ENCODE measurements around the gene DCLK2.

DCLK2 gene

DNA sequence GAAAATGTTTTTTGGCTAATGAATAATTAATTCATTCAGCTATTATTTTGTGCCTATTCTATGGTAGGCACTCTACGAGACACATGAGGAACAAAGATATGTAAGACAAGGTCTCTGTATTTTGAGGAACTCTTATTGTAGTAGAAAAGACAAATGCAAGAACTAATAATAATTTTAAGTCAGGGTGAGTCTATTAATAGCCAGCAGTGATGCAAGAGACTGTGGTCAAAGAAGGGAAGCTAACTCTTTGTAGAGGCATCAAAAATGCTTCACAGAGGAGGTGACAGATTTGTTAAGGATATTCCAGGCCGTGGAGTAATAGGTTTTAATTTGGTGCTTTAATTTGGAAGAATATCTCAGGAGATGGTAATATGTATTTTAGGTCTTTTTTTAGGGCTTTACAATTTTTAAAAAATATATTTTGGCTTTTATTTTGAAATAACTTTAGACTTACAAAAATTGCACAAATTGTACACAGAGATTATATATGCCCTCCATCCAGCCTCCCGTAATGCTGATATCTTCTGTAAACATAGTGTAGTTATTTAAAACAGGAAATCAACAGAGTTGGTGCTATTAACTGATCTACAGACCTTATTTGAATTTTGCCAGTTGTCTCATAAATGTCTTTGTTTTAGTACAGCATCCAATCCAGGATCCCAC is 48.1 kb downstream of the DCLK2 start:
- H3K4me1 ChIP-seq (ENCODE audit: control insufficient read depth in 5 of 5, insufficient read depth in 5 of 5, low read length in 5 of 5): peaks cover 0 to 7% (median 4%) of the 10 kb centered on the region in 5 donors
- no peak overlapping the region for H3K4me3 ChIP-seq (ENCODE audit: low read depth in 1 of 5, low read length in 5 of 5)
- no peak overlapping the region for H3K9ac ChIP-seq (ENCODE audit: low read length in 5 of 5)
- H3K27me3 ChIP-seq (ENCODE audit: control insufficient read depth in 5 of 5, insufficient read depth in 4 of 5, low read length in 5 of 5): no peaks in the 10 kb centered on the region
- no peak overlapping the region for H3K27ac ChIP-seq (ENCODE audit: low read depth, low read length)
- no peaks in the 10 kb centered on the region for H3K36me3 ChIP-seq (ENCODE audit: control insufficient read depth in 5 of 5, insufficient read depth in 5 of 5, low read length in 5 of 5)
- peaks cover 0 to 6% (median 0%) of the 10 kb centered on the region in 5 donors for H3K9me3 ChIP-seq (ENCODE audit: control insufficient read depth in 5 of 5, low read length in 5 of 5)

DNA sequence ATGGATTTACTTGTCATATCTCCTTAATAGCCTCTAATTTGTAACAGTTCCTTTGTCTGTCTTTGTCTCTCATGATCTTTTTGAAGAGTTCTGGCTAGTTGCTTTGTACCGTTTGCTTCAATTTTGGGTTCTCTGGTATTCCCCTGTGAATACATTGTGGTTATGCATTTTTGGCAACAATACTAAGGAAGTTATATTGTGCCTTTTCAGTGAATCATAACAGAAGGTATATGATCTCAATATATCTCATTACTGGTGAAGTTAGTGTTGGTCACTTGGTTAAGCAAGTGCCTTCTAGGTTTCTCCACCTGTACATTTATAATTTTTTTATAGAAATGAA is 48.6 kb downstream of the DCLK2 start:
- Histone ChIP-seq H3K27ac (ENCODE audit: low read depth, low read length) (no peak overlapping the region), H3K27me3 (ENCODE audit: control insufficient read depth in 5 of 5, insufficient read depth in 4 of 5, low read length in 5 of 5) (no peaks in the 10 kb centered on the region), H3K36me3 (ENCODE audit: control insufficient read depth in 5 of 5, insufficient read depth in 5 of 5, low read length in 5 of 5) (no peaks in the 10 kb centered on the region), H3K4me1 (ENCODE audit: control insufficient read depth in 5 of 5, insufficient read depth in 5 of 5, low read length in 5 of 5) (peaks cover 0 to 7% (median 4%) of the 10 kb centered on the region in 5 donors), H3K9ac (ENCODE audit: low read length in 5 of 5) (no peak overlapping the region), H3K9me3 (ENCODE audit: control insufficient read depth in 5 of 5, low read length in 5 of 5) (peaks cover 0 to 4% (median 0%) of the 10 kb centered on the region in 5 donors), H3K4me3 (ENCODE audit: low read depth in 1 of 5, low read length in 5 of 5) (no peak overlapping the region)

DNA sequence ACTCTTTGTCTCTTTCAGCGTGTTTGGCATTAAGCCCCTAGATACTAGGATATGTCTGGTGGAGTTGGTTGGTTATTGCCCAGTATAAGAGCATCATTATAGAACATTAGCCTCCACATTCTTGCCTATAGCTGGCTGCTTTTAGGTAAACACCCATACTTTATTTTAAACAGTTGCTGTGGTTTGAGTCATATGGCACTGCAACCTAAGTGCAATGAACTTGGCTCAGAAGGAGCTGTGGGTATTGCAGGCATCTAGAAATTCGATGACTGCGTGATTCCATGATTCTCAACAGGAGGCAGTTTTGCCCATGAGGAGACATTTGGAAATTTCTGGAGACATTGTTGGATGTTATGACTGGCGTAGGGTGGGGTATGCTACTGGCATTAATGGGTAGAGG is 49.5 kb downstream of the DCLK2 start:
- H3K36me3 ChIP-seq (ENCODE audit: control insufficient read depth in 5 of 5, insufficient read depth in 5 of 5, low read length in 5 of 5): no peaks in the 10 kb centered on the region
- H3K27ac ChIP-seq (ENCODE audit: low read depth, low read length): no peak overlapping the region
- H3K4me1 ChIP-seq (ENCODE audit: control insufficient read depth in 5 of 5, insufficient read depth in 5 of 5, low read length in 5 of 5): peaks cover 0 to 7% (median 4%) of the 10 kb centered on the region in 5 donors
- H3K9ac ChIP-seq (ENCODE audit: low read length in 5 of 5): no peak overlapping the region
- no peak overlapping the region for H3K4me3 ChIP-seq (ENCODE audit: low read depth in 1 of 5, low read length in 5 of 5)
- H3K27me3 ChIP-seq (ENCODE audit: control insufficient read depth in 5 of 5, insufficient read depth in 4 of 5, low read length in 5 of 5): no peaks in the 10 kb centered on the region
- no peaks in the 10 kb centered on the region for H3K9me3 ChIP-seq (ENCODE audit: control insufficient read depth in 5 of 5, low read length in 5 of 5)

DNA sequence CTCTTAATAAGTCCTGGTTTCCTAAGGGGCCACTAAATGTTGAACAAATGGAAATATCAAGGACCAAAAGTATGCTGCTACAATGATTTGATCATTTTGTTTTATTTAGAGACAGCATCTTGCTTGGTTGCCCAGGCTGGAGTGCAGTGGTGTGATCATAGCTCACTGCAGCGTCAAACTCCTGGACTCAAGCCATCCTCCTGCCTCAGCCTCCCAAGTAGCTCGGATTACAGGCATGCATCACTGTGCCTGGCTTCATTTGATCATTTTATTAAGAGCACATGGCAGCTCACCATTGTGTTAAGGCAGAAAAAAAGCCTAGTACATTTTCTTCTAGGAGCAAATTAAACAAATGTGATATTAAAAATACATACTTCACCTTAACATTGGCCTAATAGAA is 52.7 kb downstream of the DCLK2 start:
- no peaks in the 10 kb centered on the region for H3K27me3 ChIP-seq (ENCODE audit: control insufficient read depth in 5 of 5, insufficient read depth in 4 of 5, low read length in 5 of 5)
- H3K9me3 ChIP-seq (ENCODE audit: control insufficient read depth in 5 of 5, low read length in 5 of 5): no peaks in the 10 kb centered on the region
- no peak overlapping the region for H3K27ac ChIP-seq (ENCODE audit: low read depth, low read length)

DNA sequence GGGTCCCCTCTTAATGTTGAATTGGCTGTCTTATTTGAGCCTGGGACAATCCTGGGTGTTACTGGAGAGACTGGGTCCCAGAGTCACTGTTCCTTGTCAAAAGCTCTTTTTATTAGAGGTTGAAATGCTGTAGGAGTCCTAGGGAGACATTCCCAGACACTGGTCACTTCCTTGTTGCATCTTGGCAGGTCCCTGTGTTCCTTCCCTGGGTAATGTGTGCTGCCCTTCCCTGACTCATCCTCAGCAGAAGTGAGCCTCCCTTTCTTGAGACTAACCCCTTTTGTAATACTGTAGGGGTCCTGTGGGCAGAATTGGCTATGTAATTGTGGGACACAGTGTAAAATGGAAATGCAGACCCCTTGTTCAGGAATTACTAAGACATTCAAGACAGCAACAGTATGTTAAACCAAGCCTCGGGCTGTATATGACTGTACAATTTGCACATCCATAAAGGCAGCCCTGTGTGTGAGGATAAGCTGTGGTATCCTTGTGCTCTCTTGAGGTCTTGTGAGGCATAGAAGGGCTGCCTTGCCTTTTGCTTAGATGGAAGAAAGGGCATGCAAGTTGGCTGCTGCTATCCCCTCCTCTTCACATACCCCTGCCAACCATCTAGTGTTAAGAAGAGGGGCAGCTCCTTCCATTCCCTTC is 53.5 kb downstream of the DCLK2 start:
- Histone ChIP-seq H3K27me3 (ENCODE audit: control insufficient read depth in 5 of 5, insufficient read depth in 4 of 5, low read length in 5 of 5) (no peaks in the 10 kb centered on the region), H3K9ac (ENCODE audit: low read length in 5 of 5) (no peak overlapping the region), H3K4me1 (ENCODE audit: control insufficient read depth in 5 of 5, insufficient read depth in 5 of 5, low read length in 5 of 5) (peaks cover 0 to 3% (median 2%) of the 10 kb centered on the region in 5 donors), H3K4me3 (ENCODE audit: low read depth in 1 of 5, low read length in 5 of 5) (no peak overlapping the region), H3K27ac (ENCODE audit: low read depth, low read length) (no peak overlapping the region), H3K9me3 (ENCODE audit: control insufficient read depth in 5 of 5, low read length in 5 of 5) (no peaks in the 10 kb centered on the region), H3K36me3 (ENCODE audit: control insufficient read depth in 5 of 5, insufficient read depth in 5 of 5, low read length in 5 of 5) (no peaks in the 10 kb centered on the region)

More for the DNA sequence above, 52.7 kb downstream of the DCLK2 start:
- no peaks in the 10 kb centered on the region for H3K36me3 ChIP-seq (ENCODE audit: control insufficient read depth in 5 of 5, insufficient read depth in 5 of 5, low read length in 5 of 5)
- no peak overlapping the region for H3K4me3 ChIP-seq (ENCODE audit: low read depth in 1 of 5, low read length in 5 of 5)
- H3K9ac ChIP-seq (ENCODE audit: low read length in 5 of 5): no peak overlapping the region
- peaks cover 0 to 7% (median 4%) of the 10 kb centered on the region in 5 donors for H3K4me1 ChIP-seq (ENCODE audit: control insufficient read depth in 5 of 5, insufficient read depth in 5 of 5, low read length in 5 of 5)

DNA sequence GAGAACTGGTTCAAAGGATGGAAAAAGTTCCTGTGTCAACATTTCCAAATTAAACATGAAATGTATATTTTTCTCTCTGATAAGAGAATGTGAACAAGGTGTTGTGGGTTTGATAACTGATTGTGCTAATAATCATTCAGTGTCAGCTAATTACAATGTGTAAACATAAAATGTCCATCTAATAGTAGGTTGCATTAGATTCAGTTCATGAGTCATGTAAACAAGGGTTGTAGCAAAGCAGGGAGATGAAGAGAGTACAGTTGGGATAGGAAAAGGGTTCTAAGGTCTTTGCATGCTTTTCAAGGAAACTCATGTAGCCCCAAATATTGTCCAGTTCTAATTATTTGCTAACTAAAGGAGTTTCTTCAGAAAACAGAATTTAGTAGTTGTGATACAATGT is 55.4 kb downstream of the DCLK2 start:
- Histone ChIP-seq H3K27me3 (ENCODE audit: control insufficient read depth in 5 of 5, insufficient read depth in 4 of 5, low read length in 5 of 5) (no peaks in the 10 kb centered on the region), H3K4me1 (ENCODE audit: control insufficient read depth in 5 of 5, insufficient read depth in 5 of 5, low read length in 5 of 5) (peaks cover 0 to 3% (median 0%) of the 10 kb centered on the region in 5 donors), H3K9ac (ENCODE audit: low read length in 5 of 5) (no peak overlapping the region), H3K27ac (ENCODE audit: low read depth, low read length) (no peak overlapping the region), H3K36me3 (ENCODE audit: control insufficient read depth in 5 of 5, insufficient read depth in 5 of 5, low read length in 5 of 5) (no peaks in the 10 kb centered on the region), H3K4me3 (ENCODE audit: low read depth in 1 of 5, low read length in 5 of 5) (no peak overlapping the region), H3K9me3 (ENCODE audit: control insufficient read depth in 5 of 5, low read length in 5 of 5) (no peaks in the 10 kb centered on the region)

DNA sequence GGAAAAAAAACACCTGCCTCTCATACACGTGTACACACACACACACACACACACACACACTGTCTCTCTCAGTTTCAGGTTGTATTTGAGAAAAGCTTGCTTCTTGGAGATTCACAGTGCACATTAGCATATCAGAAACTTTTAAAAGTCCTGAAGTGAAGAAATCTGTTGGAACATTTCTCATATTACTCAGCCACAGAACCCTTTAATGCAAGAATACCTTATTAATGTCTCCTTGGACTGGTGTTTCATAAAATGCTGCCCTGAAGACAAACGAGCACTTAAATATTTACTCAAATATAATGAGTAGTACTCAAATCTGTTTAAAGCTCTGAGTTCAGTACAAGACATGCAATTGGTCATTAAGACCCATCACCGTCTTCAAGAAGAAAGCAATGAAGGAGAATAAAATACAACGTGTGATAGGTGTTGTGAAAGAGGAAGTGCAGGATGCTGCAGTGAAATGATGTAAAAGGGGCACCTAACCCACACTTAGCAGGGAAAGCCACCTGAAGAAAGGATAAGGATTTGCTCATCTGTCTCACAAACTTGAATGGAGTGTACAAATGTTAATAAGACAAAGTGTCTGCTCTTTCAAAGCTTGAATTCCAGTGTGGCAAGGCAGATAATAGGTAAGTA is 57.0 kb downstream of the DCLK2 start:
- Histone ChIP-seq H3K27ac (ENCODE audit: low read depth, low read length) (no peak overlapping the region), H3K4me3 (ENCODE audit: low read depth in 1 of 5, low read length in 5 of 5) (no peak overlapping the region)

DNA sequence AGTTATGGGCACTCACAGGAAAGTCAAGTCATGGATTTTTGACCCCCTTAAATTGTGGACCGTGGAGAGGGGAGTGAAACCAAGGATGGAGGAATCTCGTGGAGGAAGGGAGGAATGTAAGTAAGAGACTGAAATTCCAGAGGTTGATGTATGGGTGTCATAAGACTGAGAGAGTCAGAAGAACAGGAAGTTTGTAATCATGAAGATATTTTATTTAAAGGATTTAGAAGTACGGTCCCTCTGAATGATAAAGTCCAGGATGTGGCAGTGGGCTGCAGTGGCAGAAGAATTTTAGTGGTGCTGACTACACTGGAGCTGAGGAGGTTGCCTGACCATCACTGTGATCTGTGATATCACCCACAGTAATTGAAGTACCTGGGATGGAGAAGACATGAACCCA is 57.8 kb downstream of the DCLK2 start:
- Histone ChIP-seq H3K27me3 (ENCODE audit: control insufficient read depth in 5 of 5, insufficient read depth in 4 of 5, low read length in 5 of 5) (no peaks in the 10 kb centered on the region), H3K9ac (ENCODE audit: low read length in 5 of 5) (no peak overlapping the region), H3K4me1 (ENCODE audit: control insufficient read depth in 5 of 5, insufficient read depth in 5 of 5, low read length in 5 of 5) (peaks cover 0 to 3% (median 0%) of the 10 kb centered on the region in 5 donors), H3K27ac (ENCODE audit: low read depth, low read length) (no peak overlapping the region), H3K4me3 (ENCODE audit: low read depth in 1 of 5, low read length in 5 of 5) (no peak overlapping the region), H3K36me3 (ENCODE audit: control insufficient read depth in 5 of 5, insufficient read depth in 5 of 5, low read length in 5 of 5) (no peaks in the 10 kb centered on the region), H3K9me3 (ENCODE audit: control insufficient read depth in 5 of 5, low read length in 5 of 5) (no peaks in the 10 kb centered on the region)

More for the DNA sequence above, 57.0 kb downstream of the DCLK2 start:
- H3K9me3 ChIP-seq (ENCODE audit: control insufficient read depth in 5 of 5, low read length in 5 of 5): no peaks in the 10 kb centered on the region
- H3K27me3 ChIP-seq (ENCODE audit: control insufficient read depth in 5 of 5, insufficient read depth in 4 of 5, low read length in 5 of 5): no peaks in the 10 kb centered on the region
- H3K9ac ChIP-seq (ENCODE audit: low read length in 5 of 5): no peak overlapping the region
- H3K4me1 ChIP-seq (ENCODE audit: control insufficient read depth in 5 of 5, insufficient read depth in 5 of 5, low read length in 5 of 5): peaks cover 0 to 3% (median 0%) of the 10 kb centered on the region in 5 donors
- H3K36me3 ChIP-seq (ENCODE audit: control insufficient read depth in 5 of 5, insufficient read depth in 5 of 5, low read length in 5 of 5): no peaks in the 10 kb centered on the region

DNA sequence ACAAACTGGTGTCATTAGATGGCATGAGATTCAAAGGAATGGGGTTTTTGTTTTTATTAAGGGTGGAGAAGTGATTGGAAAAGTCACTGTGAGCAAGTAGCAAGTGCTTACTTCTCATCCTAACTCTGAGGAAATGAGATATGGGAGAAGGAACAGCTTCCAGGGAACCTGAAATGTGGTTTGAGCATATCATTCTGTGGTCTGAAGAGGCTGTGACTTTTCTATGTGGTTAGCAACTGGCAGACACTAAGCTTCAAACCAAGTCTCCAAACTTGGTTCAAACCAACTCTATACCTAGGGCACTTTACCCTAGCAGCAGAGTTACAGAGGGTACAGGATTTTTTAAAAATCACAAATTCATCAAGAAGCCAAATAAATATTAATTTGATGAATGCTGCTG is 58.2 kb downstream of the DCLK2 start:
- Histone ChIP-seq H3K4me3 (ENCODE audit: low read depth in 1 of 5, low read length in 5 of 5) (no peak overlapping the region), H3K4me1 (ENCODE audit: control insufficient read depth in 5 of 5, insufficient read depth in 5 of 5, low read length in 5 of 5) (peaks cover 0 to 7% (median 2%) of the 10 kb centered on the region in 5 donors), H3K36me3 (ENCODE audit: control insufficient read depth in 5 of 5, insufficient read depth in 5 of 5, low read length in 5 of 5) (no peaks in the 10 kb centered on the region), H3K27ac (ENCODE audit: low read depth, low read length) (no peak overlapping the region), H3K9me3 (ENCODE audit: control insufficient read depth in 5 of 5, low read length in 5 of 5) (no peaks in the 10 kb centered on the region), H3K27me3 (ENCODE audit: control insufficient read depth in 5 of 5, insufficient read depth in 4 of 5, low read length in 5 of 5) (no peaks in the 10 kb centered on the region), H3K9ac (ENCODE audit: low read length in 5 of 5) (no peak overlapping the region)

DNA sequence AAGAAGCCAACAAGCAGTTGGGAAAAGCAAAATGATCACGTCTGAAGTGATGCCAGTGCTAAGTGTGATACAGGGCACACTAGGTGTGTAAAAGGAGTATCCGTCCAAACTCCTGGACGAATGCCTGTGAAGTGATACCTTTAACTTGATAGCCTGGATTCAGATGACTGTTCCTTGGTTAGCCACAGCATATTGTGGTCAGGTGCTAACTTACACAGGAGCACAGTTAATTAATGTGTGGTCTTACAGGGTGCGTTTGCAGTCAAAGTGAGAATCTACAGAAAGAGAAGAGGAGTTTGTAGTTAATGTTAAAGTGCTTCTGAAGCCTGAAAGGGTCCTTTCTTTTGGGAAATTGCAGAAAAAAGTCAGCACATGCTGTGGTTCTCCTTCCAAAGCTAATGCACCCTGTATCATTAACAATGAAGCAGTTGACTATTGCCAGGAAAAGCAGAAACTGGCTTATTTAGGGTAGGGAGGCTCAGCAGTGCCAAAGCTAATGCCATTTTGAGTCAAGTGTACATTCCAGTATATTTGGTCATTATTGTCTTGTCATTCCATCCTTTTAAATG is 61.1 kb downstream of the DCLK2 start:
- Histone ChIP-seq H3K9me3 (ENCODE audit: control insufficient read depth in 5 of 5, low read length in 5 of 5) (peaks cover 0 to 4% (median 0%) of the 10 kb centered on the region in 5 donors), H3K27me3 (ENCODE audit: control insufficient read depth in 5 of 5, insufficient read depth in 4 of 5, low read length in 5 of 5) (no peaks in the 10 kb centered on the region)

More for the DNA sequence above, 61.1 kb downstream of the DCLK2 start:
- Histone ChIP-seq H3K9ac (ENCODE audit: low read length in 5 of 5) (no peak overlapping the region), H3K36me3 (ENCODE audit: control insufficient read depth in 5 of 5, insufficient read depth in 5 of 5, low read length in 5 of 5) (no peaks in the 10 kb centered on the region), H3K4me1 (ENCODE audit: control insufficient read depth in 5 of 5, insufficient read depth in 5 of 5, low read length in 5 of 5) (peaks cover 0 to 7% (median 0%) of the 10 kb centered on the region in 5 donors), H3K4me3 (ENCODE audit: low read depth in 1 of 5, low read length in 5 of 5) (no peak overlapping the region), H3K27ac (ENCODE audit: low read depth, low read length) (no peak overlapping the region)
